NCI-H1417 (cell line): ENCODE measurements around the gene CCDC178.
A peak's percentile ranks its signal among the peaks of the same experiment; 100 is the strongest.

ENCODE experiments used
- DNase-seq, 3 experiments: peaks; one replicate each; lab custom pipeline; 2025; lab: John Stamatoyannopoulos, UW

The CCDC178 gene

GRCh38 chr18:32911660-32912284 lies 528.7 kb downstream of the CCDC178 start:
- DNase-seq, result peak in 1 of 3 experiments; percentile 31

DNA sequence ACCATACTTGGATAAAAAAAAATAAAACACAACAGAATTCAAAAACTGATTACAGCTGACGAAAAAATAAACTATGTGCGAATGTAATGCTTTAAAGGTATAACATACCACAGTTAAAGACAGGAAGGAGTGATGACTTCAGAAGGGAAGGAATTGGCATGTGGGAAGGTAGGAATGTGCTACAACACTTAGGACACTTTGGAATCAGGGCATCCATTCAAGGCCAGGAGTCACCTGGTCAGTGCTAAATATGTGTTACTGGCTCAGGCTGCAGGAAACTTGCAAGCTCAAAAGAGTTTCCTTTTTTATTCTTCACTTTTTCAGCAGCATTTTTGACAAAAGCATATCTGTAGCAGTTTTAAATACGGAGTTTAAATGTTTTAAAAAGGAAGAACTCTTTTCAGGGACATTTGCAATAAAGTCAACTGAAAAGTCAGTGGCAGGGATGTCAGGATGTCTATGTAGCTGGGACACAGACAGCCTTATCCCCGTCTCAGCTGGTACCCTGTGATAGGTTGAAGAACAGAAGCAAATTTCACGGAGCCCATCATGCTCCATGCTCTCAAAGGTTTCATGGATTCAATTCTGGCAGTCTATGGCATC lies 529.7 kb downstream of the CCDC178 start:
- DNase-seq, result no peak

GRCh38 chr18:32909798-32910561 lies 530.5 kb downstream of the CCDC178 start:
- DNase-seq, result no peak

GRCh38 chr18:32908424-32908805 lies 532.1 kb downstream of the CCDC178 start:
- DNase-seq, result no peak

- no peak for DNase-seq
Measured at GRCh38 chr18:32907648-32908423, 532.7 kb downstream of the CCDC178 start.

DNA sequence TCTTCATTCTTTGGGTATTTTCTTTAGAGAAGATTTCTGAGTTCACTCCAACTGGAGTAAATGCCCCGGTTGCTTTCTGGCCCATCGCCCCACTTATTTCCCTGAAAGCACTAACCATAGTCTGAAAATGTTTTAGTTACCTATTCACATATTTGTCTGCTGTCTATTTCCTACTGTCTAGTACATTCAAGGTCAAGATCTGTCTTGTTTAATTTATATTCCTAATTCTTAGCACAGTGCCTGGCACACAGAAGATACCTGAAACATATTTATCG lies 533.3 kb downstream of the CCDC178 start:
- no peak for DNase-seq

DNA sequence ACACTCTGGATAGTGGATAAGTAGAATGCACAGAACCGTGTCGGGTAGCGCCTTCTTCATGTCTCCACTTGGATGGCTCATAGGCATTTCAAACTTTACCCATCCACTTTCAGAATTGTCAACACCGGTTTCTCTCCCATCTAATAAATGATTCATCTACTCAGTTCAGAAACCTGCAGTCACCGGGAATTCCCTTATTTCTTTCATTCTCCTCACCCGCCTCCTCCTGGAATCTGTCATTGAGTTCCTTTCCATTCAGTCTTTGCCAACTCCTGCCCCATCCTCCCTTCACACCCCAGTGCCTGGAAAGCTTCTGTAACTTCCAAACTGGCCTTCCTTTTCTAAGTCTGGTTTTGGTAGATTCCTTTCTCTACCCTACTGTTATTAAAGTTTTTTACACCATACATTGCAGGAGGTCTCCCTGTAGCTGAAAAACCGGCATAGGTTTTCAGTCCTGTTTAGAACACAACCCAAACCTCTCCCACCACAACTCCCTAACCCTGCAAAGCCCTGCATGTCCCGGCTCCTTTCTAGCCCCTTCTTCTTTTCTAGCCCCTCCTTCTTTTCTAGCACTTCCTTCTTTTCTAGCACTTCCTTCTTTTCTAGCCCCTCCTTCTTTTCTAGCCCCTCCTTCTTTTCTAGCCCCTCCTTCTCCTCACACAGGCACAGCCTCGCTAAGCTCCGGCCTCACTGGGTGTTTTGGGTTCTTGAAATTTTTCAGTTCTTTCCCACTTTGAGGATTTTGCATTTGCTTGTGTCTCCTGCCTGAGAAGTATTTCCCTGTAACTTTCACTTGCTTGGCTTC lies 533.8 kb downstream of the CCDC178 start:
- DNase-seq, result no peak

DNA sequence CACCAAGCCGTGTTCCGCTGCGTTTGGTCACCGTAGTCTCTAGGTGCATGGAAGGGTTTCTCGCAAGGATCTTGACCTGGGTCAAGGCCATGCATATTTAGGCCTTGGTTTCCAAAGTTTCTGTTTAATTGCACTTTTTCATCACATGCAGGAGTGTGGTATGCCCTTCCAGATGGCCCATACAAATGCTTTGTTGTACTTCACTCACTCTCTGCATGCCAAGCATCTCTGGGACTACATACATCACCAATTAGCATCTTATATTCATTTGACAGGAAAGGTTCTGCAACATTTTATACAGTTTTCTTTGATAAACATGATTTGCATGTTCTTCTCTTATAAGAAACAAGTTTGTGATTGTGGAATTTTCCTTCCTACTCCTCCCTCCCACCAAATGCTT lies 534.9 kb downstream of the CCDC178 start:
- DNase-seq, result no peak

GRCh38 chr18:32902568-32903330 lies 537.8 kb downstream of the CCDC178 start:
- no peak for DNase-seq

DNA sequence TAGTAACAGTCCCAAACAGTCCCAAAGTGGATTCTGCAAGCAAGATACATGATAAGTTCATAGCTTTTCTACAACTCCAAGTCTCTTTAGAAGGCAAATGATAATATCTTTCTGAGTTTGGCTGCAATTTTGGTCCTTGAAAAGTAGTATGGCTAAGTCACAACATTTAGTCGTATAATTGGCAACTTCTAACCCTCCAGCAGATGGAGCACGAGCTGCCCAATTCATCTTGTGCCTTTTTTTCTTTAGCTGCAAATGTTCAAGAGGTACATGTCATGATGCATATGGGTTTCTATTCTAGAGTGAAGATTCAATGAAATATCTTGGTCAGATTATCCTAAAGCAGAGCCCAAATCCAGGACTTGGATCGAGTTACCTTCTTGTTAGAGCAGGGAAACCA lies 540.7 kb downstream of the CCDC178 start:
- DNase-seq, result no peak

DNA sequence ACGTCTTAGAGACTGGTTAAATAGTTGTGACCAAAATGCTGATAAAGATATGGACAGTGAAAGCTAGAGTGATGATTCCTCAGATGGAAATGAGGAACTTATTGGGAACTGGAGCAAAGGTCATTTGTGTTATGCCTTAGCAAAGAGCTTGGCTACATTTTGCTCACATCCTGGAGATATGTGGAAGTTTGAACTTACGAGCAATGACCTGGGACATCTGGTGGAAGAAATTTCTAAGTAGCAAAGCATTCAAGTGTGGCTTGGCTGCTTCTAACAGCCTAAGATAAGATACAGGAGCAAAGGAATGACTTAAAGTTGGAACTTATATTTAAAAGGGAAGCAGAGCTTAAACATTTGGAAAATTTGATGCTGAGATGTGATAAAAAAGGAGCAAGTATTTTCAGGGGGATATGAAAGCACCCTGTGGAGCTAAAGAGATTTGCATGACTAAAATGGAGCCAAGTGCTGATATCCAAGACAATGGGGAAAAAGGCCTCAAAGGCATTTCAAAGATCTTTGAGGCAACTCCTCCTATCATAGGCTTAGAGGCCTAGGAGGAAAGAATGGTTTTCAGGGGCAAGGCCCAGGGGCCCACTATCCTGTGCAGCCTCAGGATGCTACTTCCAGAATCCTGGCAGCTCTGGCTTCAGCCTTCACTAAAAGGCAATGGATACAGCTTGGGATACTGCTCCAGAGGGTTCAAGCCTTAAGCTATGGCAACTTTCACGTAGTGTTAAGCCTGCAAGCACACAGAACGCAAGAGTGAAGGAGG lies 543.6 kb downstream of the CCDC178 start:
- no peak for DNase-seq

DNA sequence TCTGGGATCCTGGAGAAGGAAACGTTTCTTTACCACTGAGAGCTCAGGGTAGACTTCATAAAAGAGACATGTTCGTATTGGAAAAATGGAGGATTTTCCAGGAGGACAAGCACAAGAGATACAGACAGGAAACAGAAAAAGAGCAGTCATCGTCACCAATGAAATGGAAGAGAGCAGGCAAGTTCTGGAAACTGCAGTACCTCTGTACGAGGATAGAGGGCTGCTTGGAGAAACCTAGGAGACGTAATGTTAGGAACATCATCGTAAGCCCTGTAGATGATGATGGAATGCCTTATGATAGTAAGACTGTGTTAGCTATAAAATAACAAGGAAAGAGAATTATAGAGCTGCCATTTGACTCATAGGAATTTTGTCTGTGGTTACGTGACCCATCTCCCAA lies 546.6 kb downstream of the CCDC178 start:
- peak in 1 of 3 experiments; percentile 11 for DNase-seq

DNA sequence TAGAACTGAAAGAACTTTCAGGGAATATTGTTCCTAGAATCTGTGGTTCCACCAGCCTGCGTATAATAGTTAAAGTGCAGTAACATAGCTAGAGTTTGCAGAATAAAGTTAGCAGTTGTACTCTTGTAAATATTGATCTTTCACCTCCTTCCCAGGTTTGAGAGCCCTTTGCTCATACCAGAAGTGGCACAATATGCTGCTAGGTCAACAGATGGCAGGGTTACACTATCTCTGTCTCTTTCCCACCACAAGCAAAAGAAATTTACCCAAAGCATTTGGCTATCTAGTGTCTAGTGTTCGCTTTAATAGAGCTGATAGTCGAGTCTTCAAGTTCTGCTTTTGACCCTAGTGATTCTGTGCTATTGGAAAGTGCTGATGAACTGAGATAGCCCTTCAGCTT lies 548.7 kb downstream of the CCDC178 start:
- DNase-seq, result peak in 1 of 3 experiments; percentile 48

GRCh38 chr18:32891130-32891529 lies 549.4 kb downstream of the CCDC178 start:
- no peak for DNase-seq

DNA sequence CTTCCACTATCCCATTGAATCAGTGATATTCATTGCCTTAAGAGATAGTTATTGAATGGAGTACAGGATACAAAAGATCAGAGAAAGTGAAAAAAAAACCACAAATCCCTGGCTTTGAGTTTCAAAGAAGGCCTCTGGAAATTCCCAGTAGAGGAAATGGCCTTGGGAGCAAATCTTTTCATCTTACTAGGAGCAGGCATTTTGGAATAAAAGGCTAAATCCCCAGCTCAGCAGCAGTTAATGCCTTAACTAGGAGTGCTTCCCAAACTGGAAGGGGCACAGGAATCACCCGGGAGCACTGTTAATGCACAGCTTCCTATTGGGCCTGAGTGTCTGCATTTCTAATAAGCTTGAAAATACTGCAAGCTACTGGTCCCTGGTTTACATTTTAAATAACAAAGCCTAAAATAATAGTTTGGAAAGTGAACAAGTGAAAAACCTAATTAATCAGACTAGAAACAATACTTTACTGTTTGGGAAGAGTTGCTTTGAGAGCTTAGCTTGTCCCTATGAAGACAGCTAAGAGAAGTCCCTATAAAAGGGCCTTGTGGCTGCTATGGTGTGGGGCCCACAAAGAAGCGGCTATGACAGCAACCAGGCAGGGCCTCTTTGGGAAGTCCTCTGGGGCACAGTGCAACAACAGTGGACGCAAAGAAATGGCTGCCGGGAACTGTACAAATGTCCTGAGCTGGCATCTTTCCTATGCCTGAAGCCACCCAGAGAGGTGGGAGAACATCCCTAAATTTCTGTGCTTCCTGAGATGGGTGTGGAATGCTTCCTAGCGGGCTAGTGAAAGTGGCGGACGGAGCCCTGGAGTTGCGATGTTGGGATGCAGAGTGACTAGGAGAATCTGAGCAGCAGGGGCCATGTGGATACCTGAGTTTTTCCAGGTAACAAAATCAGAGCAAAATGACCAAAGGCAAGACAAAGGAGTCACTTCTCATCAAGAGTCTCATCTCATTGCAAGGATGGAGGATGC lies 550.6 kb downstream of the CCDC178 start:
- no peak for DNase-seq

- no peak for DNase-seq
Measured at GRCh38 chr18:32888306-32888705, 552.2 kb downstream of the CCDC178 start.
